Fibroblast of villous mesenchyme (primary cell): Measurements from ENCODE around the gene UBE3C. TPM values are rescaled to one million over a fixed set of nuclear protein-coding genes. Genes with fewer than 3 reads are reported as not detected.

ENCODE experiments used
- DNase-seq: peaks from one replicate; pipeline ENCODE4 v3.0.0-alpha.2; 2010; ENCODE audit warnings: low read depth
- H3K4me3 ChIP-seq: 2 replicates; pipeline ENCODE4 v1.5.1; 2011; ENCODE audit warnings: low read depth, mild to moderate bottlenecking, low read length
- total RNA-seq: library from RNA; depleted of rRNA; stranded (reverse); fragments of >200 nt; gene quantifications from 2 replicates; pipeline ENCODE4 v1.2.3, GENCODE V29; 2012
- TF ChIP-seq, protein P1 (sequence below): IDR thresholded peaks from 2 replicates; pipeline ENCODE4 v1.5.1; 2012; ENCODE audit warnings: low read depth, mild to moderate bottlenecking, low read length; ENCODE audit not compliant: insufficient read depth

Gene UBE3C
- total RNA-seq, 1 donor, result 150 TPM

DNA sequence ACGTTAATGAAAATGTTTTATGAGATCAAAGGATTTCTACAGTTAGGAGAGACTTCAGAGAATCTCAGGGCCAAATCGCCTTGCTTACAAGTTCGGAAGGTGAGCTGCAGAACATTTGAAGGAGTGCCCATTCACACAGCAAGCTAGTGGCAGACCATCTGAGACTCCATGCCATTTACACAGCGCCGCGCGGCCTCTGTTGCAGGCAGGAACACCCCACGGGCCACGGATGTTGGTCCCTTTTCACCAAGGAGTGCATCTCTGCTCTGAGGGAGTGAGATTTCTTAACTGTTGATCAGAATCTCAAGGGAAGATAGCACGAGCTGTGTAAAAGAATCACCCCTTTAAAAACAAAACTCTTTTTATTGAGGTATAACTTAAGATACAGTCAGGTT, 1.8 kb downstream of the UBE3C start:
- H3K4me3 ChIP-seq, result peak overlapping the region; percentile 86
- no peak for DNase-seq
- TF ChIP-seq, protein P1, sequence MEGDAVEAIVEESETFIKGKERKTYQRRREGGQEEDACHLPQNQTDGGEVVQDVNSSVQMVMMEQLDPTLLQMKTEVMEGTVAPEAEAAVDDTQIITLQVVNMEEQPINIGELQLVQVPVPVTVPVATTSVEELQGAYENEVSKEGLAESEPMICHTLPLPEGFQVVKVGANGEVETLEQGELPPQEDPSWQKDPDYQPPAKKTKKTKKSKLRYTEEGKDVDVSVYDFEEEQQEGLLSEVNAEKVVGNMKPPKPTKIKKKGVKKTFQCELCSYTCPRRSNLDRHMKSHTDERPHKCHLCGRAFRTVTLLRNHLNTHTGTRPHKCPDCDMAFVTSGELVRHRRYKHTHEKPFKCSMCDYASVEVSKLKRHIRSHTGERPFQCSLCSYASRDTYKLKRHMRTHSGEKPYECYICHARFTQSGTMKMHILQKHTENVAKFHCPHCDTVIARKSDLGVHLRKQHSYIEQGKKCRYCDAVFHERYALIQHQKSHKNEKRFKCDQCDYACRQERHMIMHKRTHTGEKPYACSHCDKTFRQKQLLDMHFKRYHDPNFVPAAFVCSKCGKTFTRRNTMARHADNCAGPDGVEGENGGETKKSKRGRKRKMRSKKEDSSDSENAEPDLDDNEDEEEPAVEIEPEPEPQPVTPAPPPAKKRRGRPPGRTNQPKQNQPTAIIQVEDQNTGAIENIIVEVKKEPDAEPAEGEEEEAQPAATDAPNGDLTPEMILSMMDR, result no peak

DNA sequence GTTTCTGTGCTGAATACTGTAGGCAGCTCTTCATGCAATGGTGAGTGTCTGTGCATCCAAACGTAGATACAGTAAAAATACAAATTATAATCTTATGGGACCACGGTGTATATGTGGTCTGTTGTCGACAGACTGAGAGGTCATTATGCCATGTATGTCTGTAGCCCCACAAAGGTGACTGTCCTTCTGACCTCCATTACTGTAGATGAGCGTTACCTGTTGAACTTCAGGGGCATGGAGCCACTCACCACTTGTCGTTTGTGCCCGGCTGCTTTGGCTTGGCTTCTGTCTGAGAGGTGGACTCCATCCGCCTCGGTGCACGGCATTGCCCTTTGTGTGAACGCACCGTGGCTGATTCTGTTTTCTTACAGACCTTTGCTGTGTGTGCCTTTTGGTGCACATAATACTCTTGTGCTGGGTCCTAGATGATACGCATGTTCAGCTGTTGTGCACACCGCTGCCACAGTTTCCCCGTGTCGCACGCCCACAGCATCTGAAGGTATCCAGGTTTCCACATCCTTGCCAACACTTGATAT, 2.9 kb downstream of the UBE3C start:
- TF ChIP-seq, protein P1, result no peak
- H3K4me3 ChIP-seq, result no peak overlapping the region

DNA sequence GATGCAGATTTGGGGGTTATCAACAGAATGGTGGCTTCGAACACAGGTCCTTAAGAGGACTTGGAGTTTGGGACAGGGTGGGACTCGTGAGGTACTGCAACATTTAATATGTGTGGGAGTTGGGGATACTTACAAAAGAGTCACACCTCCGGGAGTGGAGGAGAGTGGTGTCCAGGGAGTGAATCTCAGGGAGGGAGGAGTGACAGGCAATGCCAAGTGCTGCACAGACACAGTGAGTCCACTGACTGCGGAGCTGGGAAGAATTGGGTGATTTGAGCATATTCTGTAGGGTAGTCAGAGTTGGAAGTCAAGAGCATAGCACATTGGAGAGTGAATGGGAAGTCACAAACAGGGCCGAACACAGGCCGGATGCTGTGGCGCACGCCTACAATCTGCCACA, 5.1 kb downstream of the UBE3C start:
- TF ChIP-seq, protein P1, result no peak
- no peak overlapping the region for H3K4me3 ChIP-seq
- no peak for DNase-seq

More for the DNA sequence above, 2.9 kb downstream of the UBE3C start:
- DNase-seq, result no peak

- no peak overlapping the region for H3K4me3 ChIP-seq
- DNase-seq, result no peak
- TF ChIP-seq, protein P1, result no peak
Observed at GRCh38 chr7:157149317-157149716, 10.6 kb downstream of the UBE3C start.

- peak overlapping the region; percentile 7 for H3K4me3 ChIP-seq
- TF ChIP-seq, protein P1, result no peak
- peak; percentile 59 for DNase-seq
Observed at GRCh38 chr7:157150882-157151281, 12.2 kb downstream of the UBE3C start.

DNA sequence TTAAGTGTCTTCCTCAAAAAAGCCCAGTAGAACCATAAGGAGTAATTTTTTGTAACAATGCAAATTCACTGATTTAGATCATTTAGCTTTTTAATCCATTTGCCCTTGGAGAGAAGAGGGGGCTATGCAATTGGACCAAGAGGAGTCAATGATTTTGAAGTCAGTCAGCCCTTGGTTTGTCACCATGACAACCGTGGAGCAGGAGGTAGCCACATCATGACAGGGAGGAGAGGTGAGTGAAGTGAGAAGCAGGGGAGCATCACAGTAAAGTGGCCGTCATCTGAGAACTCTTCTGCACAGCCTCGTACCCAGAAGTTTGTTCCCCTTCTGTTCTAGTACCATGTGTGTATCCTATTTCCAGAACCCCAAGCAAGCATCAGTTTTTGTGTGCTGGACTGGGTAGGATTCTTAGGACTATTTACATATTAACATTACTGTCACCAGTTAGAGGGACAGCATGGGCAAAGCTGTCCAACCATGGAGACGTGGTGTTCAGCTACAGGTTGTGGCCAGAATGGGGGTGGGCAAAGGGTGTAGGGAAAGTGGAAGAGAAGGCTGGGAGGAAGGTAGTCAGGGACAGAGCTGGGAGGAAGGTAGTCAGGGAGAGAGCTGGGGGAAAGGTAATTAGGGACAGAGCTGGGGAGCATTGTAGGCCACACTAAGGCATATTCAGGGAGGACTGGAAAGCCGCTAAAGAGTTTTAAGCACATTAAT, 13.1 kb downstream of the UBE3C start:
- TF ChIP-seq, protein P1, result no peak
- no peak for DNase-seq
- H3K4me3 ChIP-seq, result no peak overlapping the region

DNA sequence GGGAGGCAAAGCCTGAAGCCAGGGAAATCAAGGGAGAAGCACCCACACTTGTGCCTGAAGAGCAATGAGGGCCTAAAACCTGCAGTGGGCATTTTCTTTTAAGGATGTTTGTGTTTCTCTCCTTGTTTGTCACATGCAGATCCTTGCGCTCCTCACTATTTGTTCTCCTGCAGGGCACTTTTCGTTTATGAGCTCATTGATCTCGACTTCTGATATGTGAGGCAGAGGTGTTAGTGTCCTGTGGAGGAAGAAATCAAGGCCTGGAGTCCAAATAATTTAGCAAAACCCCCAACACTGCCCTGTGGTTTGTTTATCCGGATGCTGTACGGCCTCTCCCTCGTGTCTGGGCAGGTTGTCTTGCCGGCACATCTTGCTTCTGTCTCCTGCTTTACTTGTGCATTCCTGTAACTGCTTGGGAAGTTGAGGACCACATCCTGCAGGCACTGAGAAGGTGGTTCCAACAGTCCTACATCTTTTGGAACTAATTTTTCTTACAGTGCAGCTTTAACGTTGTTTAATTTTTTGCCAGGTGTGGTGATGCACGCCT, 13.7 kb downstream of the UBE3C start:
- no peak overlapping the region for H3K4me3 ChIP-seq
- no peak for DNase-seq
- TF ChIP-seq, protein P1, result no peak
